IPS DF 6.9 (cell line): ENCODE measurements around the gene METTL2B.
"Not testable (repeated sequence)": the region's sequence is repeated elsewhere in the genome, so short reads cannot be mapped to it uniquely, and the experiment has no call there.

Experiments used
- DNase-seq: peaks from one replicate; pipeline ENCODE4 v3.0.0-alpha.2; 2013; ENCODE audit warnings: low read depth, low spot score
- H3K27ac ChIP-seq: one replicate; pipeline ENCODE4 v1.5.1; 2013; ENCODE audit warnings: low read length, control low read depth
- H3K27me3 ChIP-seq: 2 replicates; pipeline ENCODE4 v1.6.1; 2013; ENCODE audit warnings: mild to moderate bottlenecking, low read length; ENCODE audit not compliant: control insufficient read depth, insufficient read depth
- H3K36me3 ChIP-seq: 2 replicates; pipeline ENCODE4 v1.6.1; 2013; ENCODE audit warnings: low read length; ENCODE audit not compliant: control insufficient read depth, insufficient read depth
- H3K4me1 ChIP-seq: 2 replicates; pipeline ENCODE4 v1.6.1; 2013; ENCODE audit warnings: low read length; ENCODE audit not compliant: control insufficient read depth, insufficient read depth
- H3K4me3 ChIP-seq: 2 replicates; pipeline ENCODE4 v1.5.1; 2013; ENCODE audit warnings: mild to moderate bottlenecking, low read length
- H3K9me3 ChIP-seq: 2 replicates; pipeline ENCODE4 v1.6.1; 2013; ENCODE audit warnings: low read length, inconsistent platforms; ENCODE audit not compliant: control insufficient read depth, insufficient read depth
- WGBS: extraction: QIAGEN DNeasy Blood & Tissue Kit; methylation state at CpG from one replicate; pipeline ENCODE4 v1.1.7; 2013; ENCODE audit warnings: mixed read lengths, missing lambda C conversion rate; ENCODE audit not compliant: insufficient read length, insufficient coverage; 5-methylcytosine and 5-hydroxymethylcytosine counted together

Gene METTL2B

GRCh38 chr7:128476402-128477335, at the start of gene METTL2B:
Gene METTL2B (plus strand): TSS chr7:128476748. CDS start chr7:128476766, 18 bp downstream.
- H3K27me3 ChIP-seq, H3K27ac ChIP-seq, H3K4me1 ChIP-seq, H3K9me3 ChIP-seq, H3K36me3 ChIP-seq: not testable (repeated sequence)
- WGBS = no CpG with 5 or more reads among the region's 62 CpGs
- DNase-seq = peak; percentile 88
- peak within 1 kb of the TSS; percentile 80; the same call in 1 of the 2 replicates for H3K4me3 ChIP-seq

GRCh38 chr7:128427289-128427891, 49.2 kb upstream of the METTL2B start:
- H3K36me3 ChIP-seq = no peaks in the 10 kb centered on the region
- H3K27ac ChIP-seq = no peak overlapping the region
- no peak for DNase-seq
- no peaks in the 10 kb centered on the region for H3K4me1 ChIP-seq
- H3K9me3 ChIP-seq = no peaks in the 10 kb centered on the region
- WGBS = no CpG with 5 or more reads among the region's 7 CpGs
- H3K27me3 ChIP-seq = no peaks in the 10 kb centered on the region
- H3K4me3 ChIP-seq = no peak overlapping the region

GRCh38 chr7:128430207-128430606, 46.3 kb upstream of the METTL2B start:
- no CpG with 5 or more reads among the region's 3 CpGs for WGBS
- DNase-seq = no peak

GRCh38 chr7:128431221-128431620, 45.3 kb upstream of the METTL2B start:
- Histone ChIP-seq H3K4me3 (no peak overlapping the region), H3K9me3 (no peaks in the 10 kb centered on the region), H3K27me3 (no peaks in the 10 kb centered on the region), H3K36me3 (no peaks in the 10 kb centered on the region), H3K27ac (no peak overlapping the region), H3K4me1 (0 out of 2 replicates have a peak, but pooled peaks cover 1% of the 10 kb centered on the region)
- DNase-seq = no peak
- no CpG with 5 or more reads among the region's 6 CpGs for WGBS

More at GRCh38 chr7:128430207-128430606, 46.3 kb upstream of the METTL2B start:
- Histone ChIP-seq H3K36me3 (no peaks in the 10 kb centered on the region), H3K27ac (no peak overlapping the region), H3K27me3 (no peaks in the 10 kb centered on the region), H3K4me1 (0 out of 2 replicates have a peak, but pooled peaks cover under 1% of the 10 kb centered on the region), H3K9me3 (no peaks in the 10 kb centered on the region), H3K4me3 (no peak overlapping the region)

GRCh38 chr7:128431754-128432153, 44.8 kb upstream of the METTL2B start:
- Histone ChIP-seq H3K9me3 (no peaks in the 10 kb centered on the region), H3K4me1 (0 out of 2 replicates have a peak, but pooled peaks cover 1% of the 10 kb centered on the region), H3K27ac (no peak overlapping the region), H3K27me3 (no peaks in the 10 kb centered on the region), H3K36me3 (no peaks in the 10 kb centered on the region), H3K4me3 (no peak overlapping the region)
- no CpG with 5 or more reads among the region's 2 CpGs for WGBS
- no peak for DNase-seq

GRCh38 chr7:128434413-128435326, 41.9 kb upstream of the METTL2B start:
- no peak overlapping the region for H3K27ac ChIP-seq
- no CpG with 5 or more reads among the region's 4 CpGs for WGBS
- DNase-seq = no peak
- no peaks in the 10 kb centered on the region for H3K9me3 ChIP-seq
- H3K4me1 ChIP-seq = 0 out of 2 replicates have a peak, but pooled peaks cover 1% of the 10 kb centered on the region
- no peaks in the 10 kb centered on the region for H3K36me3 ChIP-seq
- H3K27me3 ChIP-seq = no peaks in the 10 kb centered on the region
- H3K4me3 ChIP-seq = no peak overlapping the region

- Histone ChIP-seq H3K27me3 (no peaks in the 10 kb centered on the region), H3K36me3 (no peaks in the 10 kb centered on the region), H3K4me1 (0 out of 2 replicates have a peak, but pooled peaks cover 1% of the 10 kb centered on the region), H3K9me3 (no peaks in the 10 kb centered on the region), H3K4me3 (no peak overlapping the region), H3K27ac (no peak overlapping the region)
- DNase-seq = no peak
- no CpG with 5 or more reads among the region's 3 CpGs for WGBS
These were observed 41.2 kb upstream of the METTL2B start for GRCh38 chr7:128435327-128435686.

- H3K9me3 ChIP-seq = no peaks in the 10 kb centered on the region
- WGBS = no CpG with 5 or more reads among the region's 8 CpGs
- H3K36me3 ChIP-seq = no peaks in the 10 kb centered on the region
- no peaks in the 10 kb centered on the region for H3K27me3 ChIP-seq
- no peak for DNase-seq
- H3K4me1 ChIP-seq = 0 out of 2 replicates have a peak, but pooled peaks cover 1% of the 10 kb centered on the region
- H3K4me3 ChIP-seq = no peak overlapping the region
- H3K27ac ChIP-seq = no peak overlapping the region
These were observed 38.9 kb upstream of the METTL2B start for GRCh38 chr7:128437426-128438332.

GRCh38 chr7:128442356-128442755, 34.2 kb upstream of the METTL2B start:
- no peaks in the 10 kb centered on the region for H3K36me3 ChIP-seq
- H3K27ac ChIP-seq = no peak overlapping the region
- no peaks in the 10 kb centered on the region for H3K9me3 ChIP-seq
- WGBS = no CpG with 5 or more reads among the region's 3 CpGs
- H3K27me3 ChIP-seq = no peaks in the 10 kb centered on the region
- H3K4me1 ChIP-seq = no peaks in the 10 kb centered on the region
- no peak for DNase-seq
- no peak overlapping the region for H3K4me3 ChIP-seq
